NCI-H345 (cell line): ENCODE data around the gene CD164L2.

ENCODE experiments used
- DNase-seq: peaks from one replicate; lab custom pipeline; 2025; lab: John Stamatoyannopoulos, UW

CD164L2 gene

GRCh38 chr1:27346991-27347624 is 36.0 kb downstream of the CD164L2 start:
- no peak for DNase-seq

GRCh38 chr1:27346357-27346756 is 36.8 kb downstream of the CD164L2 start:
- DNase-seq: no peak

- no peak for DNase-seq
These were observed 37.9 kb downstream of the CD164L2 start for GRCh38 chr1:27345272-27345671.

- DNase-seq: no peak
These were observed 39.5 kb downstream of the CD164L2 start for GRCh38 chr1:27343639-27344025.

GRCh38 chr1:27342778-27343638 is 40.1 kb downstream of the CD164L2 start:
- DNase-seq: peak; percentile 49

- no peak for DNase-seq
These were observed 40.7 kb downstream of the CD164L2 start for GRCh38 chr1:27342391-27342777.

GRCh38 chr1:27341525-27342252 is 41.4 kb downstream of the CD164L2 start, which contains the start of gene SYTL1:
Gene SYTL1 (plus strand): TSS chr1:27342022. CDS start chr1:27345335, 3,313 bp downstream.
- peak; percentile 78 for DNase-seq

- no peak for DNase-seq
These were observed 43.9 kb downstream of the CD164L2 start for GRCh38 chr1:27339213-27339612.

- DNase-seq: no peak
These were observed 44.4 kb downstream of the CD164L2 start for GRCh38 chr1:27338751-27339150.

GRCh38 chr1:27336756-27337155 is 46.4 kb downstream of the CD164L2 start:
- no peak for DNase-seq

GRCh38 chr1:27335506-27336422 is 47.4 kb downstream of the CD164L2 start:
- DNase-seq: no peak

GRCh38 chr1:27333717-27334279 is 49.3 kb downstream of the CD164L2 start:
- DNase-seq: no peak

- peak; percentile 17 for DNase-seq
These were observed 50.4 kb downstream of the CD164L2 start for GRCh38 chr1:27332536-27333281.

GRCh38 chr1:27331922-27332321 is 51.2 kb downstream of the CD164L2 start:
- no peak for DNase-seq

GRCh38 chr1:27331426-27331825 is 51.7 kb downstream of the CD164L2 start:
- DNase-seq: no peak

- DNase-seq: no peak
These were observed 52.3 kb downstream of the CD164L2 start for GRCh38 chr1:27330786-27331185.
